ENCODE results near the gene DGKD.

GRCh38 chr2:233400341-233400740, 46.0 kb downstream of the DGKD start:
- TF ChIP-seq CTCF (IDR thresholded peaks at IDR 0.05 in 8 of 11, conservative IDR thresholded peaks at IDR 0.05 in 3 of 11) = no peak
- peak in 1 of 3 donors; percentile 30 for TF ChIP-seq POLR2AphosphoS5 (IDR thresholded peaks at IDR 0.05)

Data from spleen (tissue), 7 donors.